Measurements from ENCODE around the gene SEC23A.

Gene SEC23A

GRCh38 chr14:39005044-39005880 is 97.8 kb downstream of the SEC23A start:
- TF ChIP-seq CTCF (IDR thresholded peaks at IDR 0.05; ENCODE audit: low read depth, low read length): no peak
- no peak for DNase-seq (ENCODE audit: low read depth, low spot score)
- in situ Hi-C loops (cut with HindIII; ENCODE audit: low sequenced_read_pairs): no loop called here
- H3K4me3 ChIP-seq (ENCODE audit: low read depth, low read length): no peak overlapping the region

DNA sequence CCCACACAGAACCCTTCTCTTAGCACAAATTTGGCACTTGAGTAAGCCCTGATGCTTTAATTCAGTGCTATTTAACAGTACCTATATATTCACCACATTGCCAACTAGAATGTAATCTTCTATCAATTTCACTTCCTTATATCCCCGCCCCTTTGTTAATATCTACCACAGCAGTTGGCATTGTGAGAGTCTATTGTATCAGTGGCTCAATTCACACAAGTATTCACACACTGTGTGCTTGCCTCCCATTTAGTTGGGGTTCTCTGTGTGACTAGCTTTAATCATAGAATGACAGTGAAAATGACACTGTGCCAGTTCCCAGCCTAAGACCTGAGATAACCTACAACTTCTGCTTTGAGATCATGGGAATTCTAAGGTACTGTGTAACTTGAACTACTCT is 103.1 kb downstream of the SEC23A start:
- TF ChIP-seq CTCF (IDR thresholded peaks at IDR 0.05; ENCODE audit: low read depth, low read length): no peak
- in situ Hi-C loops (cut with HindIII; ENCODE audit: low sequenced_read_pairs): no loop called here
- no peak overlapping the region for H3K4me3 ChIP-seq (ENCODE audit: low read depth, low read length)
- no peak for DNase-seq (ENCODE audit: low read depth, low spot score)

DNA sequence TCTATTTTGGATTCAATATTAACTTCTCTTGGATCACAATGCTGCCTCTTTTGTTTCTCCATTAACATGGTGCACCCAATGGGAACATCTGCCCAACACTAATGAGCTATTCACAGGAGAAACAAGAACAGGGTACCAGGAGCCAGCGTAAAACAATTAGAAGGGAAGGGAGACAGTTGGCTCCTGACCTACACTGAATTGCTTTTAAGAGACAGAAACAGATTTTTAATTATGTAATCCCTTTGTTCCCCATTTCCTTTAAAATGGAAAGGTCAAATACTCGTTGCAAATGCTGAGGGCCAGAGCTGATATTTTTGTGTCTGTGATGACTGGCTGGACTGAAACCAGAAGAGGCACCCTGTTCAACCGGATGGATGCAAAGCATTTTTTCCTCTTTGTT is 108.3 kb downstream of the SEC23A start:
- H3K4me3 ChIP-seq (ENCODE audit: low read depth, low read length): no peak overlapping the region
- DNase-seq (ENCODE audit: low read depth, low spot score): no peak
- TF ChIP-seq CTCF (IDR thresholded peaks at IDR 0.05; ENCODE audit: low read depth, low read length): no peak
- in situ Hi-C loops (cut with HindIII; ENCODE audit: low sequenced_read_pairs): no loop called here

- no peak for TF ChIP-seq CTCF (IDR thresholded peaks at IDR 0.05; ENCODE audit: low read depth, low read length)
- no peak for DNase-seq (ENCODE audit: low read depth, low spot score)
- in situ Hi-C loops (cut with HindIII; ENCODE audit: low sequenced_read_pairs): no loop called here
Observed at GRCh38 chr14:38993981-38994380, 109.1 kb downstream of the SEC23A start.

GRCh38 chr14:38992067-38992844 is 110.8 kb downstream of the SEC23A start:
- in situ Hi-C loops (cut with HindIII; ENCODE audit: low sequenced_read_pairs): no loop called here
- no peak for DNase-seq (ENCODE audit: low read depth, low spot score)
- TF ChIP-seq CTCF (IDR thresholded peaks at IDR 0.05; ENCODE audit: low read depth, low read length): no peak
- no peak overlapping the region for H3K4me3 ChIP-seq (ENCODE audit: low read depth, low read length)

More at GRCh38 chr14:38993981-38994380, 109.1 kb downstream of the SEC23A start:
- H3K4me3 ChIP-seq (ENCODE audit: low read depth, low read length): no peak overlapping the region

DNA sequence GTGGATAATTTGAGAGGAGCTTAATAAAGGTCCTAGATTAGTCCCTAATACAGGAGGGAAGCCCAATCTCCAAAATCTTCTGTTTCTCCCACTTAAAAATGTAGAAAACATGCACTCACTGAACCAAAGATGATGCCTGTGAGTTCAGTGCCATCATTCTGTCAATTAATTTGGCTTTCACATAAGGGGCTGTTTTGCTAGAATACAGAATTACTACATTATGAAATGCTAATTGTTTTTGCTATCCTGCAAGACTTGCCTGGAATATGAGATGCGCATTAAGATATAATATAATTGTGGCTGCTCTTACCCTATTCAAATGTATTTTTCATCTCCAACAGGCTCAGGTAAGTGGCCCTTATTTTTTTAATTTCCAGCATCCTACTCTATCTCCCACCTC is 111.7 kb downstream of the SEC23A start:
- in situ Hi-C loops (cut with HindIII; ENCODE audit: low sequenced_read_pairs): no loop called here
- no peak for TF ChIP-seq CTCF (IDR thresholded peaks at IDR 0.05; ENCODE audit: low read depth, low read length)
- no peak for DNase-seq (ENCODE audit: low read depth, low spot score)
- H3K4me3 ChIP-seq (ENCODE audit: low read depth, low read length): no peak overlapping the region
